Tibial nerve (tissue), 4 donors: Measurements from ENCODE around the gene HEATR1. TPM values are rescaled to one million over a fixed set of nuclear protein-coding genes. Genes with fewer than 3 reads are reported as not detected.

Experiments used
- total RNA-seq, 4 donors: library from RNA; depleted of rRNA; stranded (reverse); fragments of >200 nt; gene quantifications; one replicate each; pipeline ENCODE4 v1.1.0, GENCODE V29; 2016

The HEATR1 gene
- total RNA-seq, 4 donors from 2014 or later = 17.0 to 32.4 (median 19.4) TPM

Other genes starting within 250 kb of the HEATR1 start
- 1 to 10 TPM in 1 of 4 donors, under 1 TPM in 3; 0.42 to 1.2 (median 0.82) TPM for gene EDARADD, start 210.2 kb downstream of the HEATR1 start, total RNA-seq
- 10 to 100 TPM; 62.0 to 93.3 (median 76.8) TPM for gene LGALS8, start 80.5 kb downstream of the HEATR1 start, total RNA-seq
- 1 to 10 TPM in 1 of 4 donors, under 1 TPM in 3; 0.21 to 1.1 (median 0.65) TPM for gene ACTN2, start 82.0 kb upstream of the HEATR1 start, total RNA-seq
- 10 to 100 TPM; 42.3 to 55.3 (median 44.7) TPM for gene MTR, start 190.8 kb upstream of the HEATR1 start, total RNA-seq